Body of pancreas (tissue), 4 donors: ENCODE results near the gene BPIFB4. TPM values are rescaled to one million over a fixed set of nuclear protein-coding genes. Genes with fewer than 3 reads are reported as not detected.

Experiments
- ATAC-seq: fragments of 150-250 bp; one replicate; pipeline ENCODE4 v1.9.1; 2016
- DNase-seq, 4 donors: peaks; one replicate each; pipeline ENCODE4 v3.0.0-alpha.2; 2019
- H3K27ac ChIP-seq, 4 donors: fragments of 200-600 bp; sonication (generic); 1 replicate in 3 of 4; 2 replicates in 1 of 4; pipeline versions ENCODE4 v1.5.1 to v1.6.1; 2016 to 2019; ENCODE audit warnings: mild to moderate bottlenecking in 1 of 4, mixed read lengths in 1 of 4, moderate library complexity in 1 of 4
- H3K27me3 ChIP-seq, 2 donors: fragments of 200-600 bp; sonication (generic); one replicate each; pipeline ENCODE4 v1.6.0; 2016; ENCODE audit warnings: mild to moderate bottlenecking in 1 of 2
- H3K36me3 ChIP-seq, 2 donors: fragments of 200-600 bp; sonication (generic); replicated peaks in 1 of 2; 2 replicates each; pipeline ENCODE4 v1.5.1; 2016; ENCODE audit warnings: low read depth in 2 of 2; ENCODE audit not compliant: insufficient read depth in 1 of 2
- H3K4me1 ChIP-seq: fragments of 200-600 bp; sonication (generic); one replicate; pipeline ENCODE4 v1.6.0; 2016
- H3K4me3 ChIP-seq, 2 donors: fragments of 200-600 bp; sonication (generic); 1 replicate in 1 of 2; 2 replicates in 1 of 2; pipeline ENCODE4 v1.5.1; 2016 to 2019
- H3K9me3 ChIP-seq, 3 donors: fragments of 200-600 bp; sonication (generic); 1 replicate in 2 of 3; 2 replicates in 1 of 3; pipeline ENCODE4 v1.5.1; 2016
- POLR2A ChIP-seq, 3 donors: fragments of 450-650 bp; IDR thresholded peaks; one replicate each; pipeline ENCODE4 v1.6.1; 2016; ENCODE audit warnings: antibody characterized with exemption in 3 of 3, mild to moderate bottlenecking in 2 of 3
- WGBS, 2 donors: methylation state at CpG; one replicate each; pipeline ENCODE4 v1.1.5; 2017; 5-methylcytosine and 5-hydroxymethylcytosine counted together
- intact Hi-C: fragments of 100-400 bp; cut with DNase I; formaldehyde crosslinking; loops from one replicate; pipeline ENCODE4 v1.15.1; 2023
- total RNA-seq, 2 donors: library from RNA; depleted of rRNA; stranded (reverse); fragments of >200 nt; gene quantifications; one replicate each; pipeline ENCODE4 v1.1.0, GENCODE V29; 2016
- TF ChIP-seq, protein P1 (sequence below), 7 experiments: fragments of 450-650 bp in 4 of 7; fragments of 200-600 bp in 3 of 7; sonication (generic) in 3 of 7; IDR thresholded peaks; one replicate each; pipeline ENCODE4 v1.5.1; 2016 to 2019; ENCODE audit warnings: antibody characterized with exemption in 7 of 7

BPIFB4 gene
- total RNA-seq, result not detected

DNA sequence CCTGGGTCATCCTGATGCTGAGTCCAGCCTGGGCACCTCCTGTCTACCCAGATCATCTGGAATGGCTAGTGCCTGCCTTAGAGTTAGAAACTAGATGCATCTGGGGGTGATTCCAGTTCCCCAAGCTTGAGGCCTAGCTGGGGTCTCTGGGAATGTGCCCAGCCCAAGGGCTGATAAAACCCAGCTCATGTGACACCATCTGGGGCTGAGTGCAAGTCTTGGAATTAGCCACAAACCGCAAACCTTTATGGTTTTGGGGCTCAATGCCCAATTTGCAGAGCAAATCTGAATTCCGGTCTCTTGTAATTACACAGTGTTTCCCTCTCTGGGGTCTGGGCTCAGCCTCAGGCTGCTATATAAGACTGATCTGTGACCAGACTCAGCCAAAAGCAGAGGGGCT is at the start of gene BPIFB4:
BPIFB4 (plus strand) TSS at position 385 of the 400 bp plus-strand sequence. CDS start 1,884 bp downstream, outside the sequence.
- no peaks in the 10 kb centered on the region for H3K4me1 ChIP-seq
- H3K27me3 ChIP-seq, result no peaks in the 10 kb centered on the region
- H3K4me3 ChIP-seq, result no peak within 1 kb of the TSS
- intact Hi-C loops, result no loop called here
- H3K9me3 ChIP-seq, result no peaks in the 10 kb centered on the region
- TF ChIP-seq, protein P1, sequence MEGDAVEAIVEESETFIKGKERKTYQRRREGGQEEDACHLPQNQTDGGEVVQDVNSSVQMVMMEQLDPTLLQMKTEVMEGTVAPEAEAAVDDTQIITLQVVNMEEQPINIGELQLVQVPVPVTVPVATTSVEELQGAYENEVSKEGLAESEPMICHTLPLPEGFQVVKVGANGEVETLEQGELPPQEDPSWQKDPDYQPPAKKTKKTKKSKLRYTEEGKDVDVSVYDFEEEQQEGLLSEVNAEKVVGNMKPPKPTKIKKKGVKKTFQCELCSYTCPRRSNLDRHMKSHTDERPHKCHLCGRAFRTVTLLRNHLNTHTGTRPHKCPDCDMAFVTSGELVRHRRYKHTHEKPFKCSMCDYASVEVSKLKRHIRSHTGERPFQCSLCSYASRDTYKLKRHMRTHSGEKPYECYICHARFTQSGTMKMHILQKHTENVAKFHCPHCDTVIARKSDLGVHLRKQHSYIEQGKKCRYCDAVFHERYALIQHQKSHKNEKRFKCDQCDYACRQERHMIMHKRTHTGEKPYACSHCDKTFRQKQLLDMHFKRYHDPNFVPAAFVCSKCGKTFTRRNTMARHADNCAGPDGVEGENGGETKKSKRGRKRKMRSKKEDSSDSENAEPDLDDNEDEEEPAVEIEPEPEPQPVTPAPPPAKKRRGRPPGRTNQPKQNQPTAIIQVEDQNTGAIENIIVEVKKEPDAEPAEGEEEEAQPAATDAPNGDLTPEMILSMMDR (IDR thresholded peaks at IDR 0.05), result no peak
- no peak for TF ChIP-seq POLR2A (IDR thresholded peaks at IDR 0.05)
- H3K27ac ChIP-seq, result no peak within 1 kb of the TSS
- ATAC-seq (no peak), DNase-seq (no peak)
- WGBS, 2 donors, result 85% methylated on average over 2 of the region's 2 CpGs; no CpG with 5 or more reads in 1 of the 2 donors
- no peaks in the 10 kb centered on the region for H3K36me3 ChIP-seq

DNA sequence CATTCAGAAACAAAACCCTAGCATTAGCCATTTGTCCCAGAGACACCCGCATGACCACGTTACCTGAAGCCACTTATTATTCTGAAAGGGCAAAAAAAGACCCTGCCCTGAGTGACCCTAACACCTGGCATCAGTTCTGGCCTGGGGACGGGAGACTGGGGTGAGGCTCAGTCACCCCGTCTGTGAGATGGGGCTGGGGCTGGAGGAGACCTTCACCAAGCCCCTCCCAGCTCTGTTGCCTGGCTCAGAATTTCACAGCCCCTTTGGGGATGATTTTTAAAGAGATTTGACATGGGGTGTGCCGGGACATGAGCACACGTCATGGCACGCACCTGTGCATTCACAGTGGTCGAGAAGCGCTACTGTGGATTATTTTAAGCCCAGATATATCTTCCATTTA is 49.4 kb upstream of the BPIFB4 start:
- no peaks in the 10 kb centered on the region for H3K27me3 ChIP-seq
- H3K4me1 ChIP-seq, result no peaks in the 10 kb centered on the region
- intact Hi-C loops, result no loop called here
- DNase-seq (no peak), ATAC-seq (no peak)
- no peak overlapping the region for H3K4me3 ChIP-seq
- no peaks in the 10 kb centered on the region for H3K9me3 ChIP-seq
- WGBS, 2 donors, result 65 to 70% methylated on average over 9 of the region's 9 CpGs
- TF ChIP-seq, protein P1 (IDR thresholded peaks at IDR 0.05), result no peak
- no peak for TF ChIP-seq POLR2A (IDR thresholded peaks at IDR 0.05)
- no peak overlapping the region for H3K27ac ChIP-seq
- no peaks in the 10 kb centered on the region for H3K36me3 ChIP-seq

DNA sequence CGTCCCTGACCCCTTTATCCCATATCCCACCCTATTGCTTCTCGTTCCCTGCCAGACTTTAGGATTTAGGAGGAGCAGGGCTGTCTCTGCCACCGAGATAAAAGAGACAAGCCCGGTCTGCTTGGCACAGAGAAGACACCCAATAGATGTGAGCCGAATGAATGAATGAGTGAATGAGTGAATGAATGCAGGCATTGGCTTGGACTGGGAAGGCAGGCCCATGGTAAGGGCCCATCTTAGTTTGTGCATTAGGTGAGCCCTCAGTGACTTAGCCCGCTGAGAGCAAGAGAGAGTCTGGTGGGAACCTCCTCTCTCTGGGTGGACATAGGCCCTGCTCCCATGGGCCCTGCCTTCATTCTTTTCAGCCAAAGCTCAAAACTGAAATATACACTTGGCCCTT is 48.9 kb upstream of the BPIFB4 start:
- DNase-seq, result no peak
- no peaks in the 10 kb centered on the region for H3K36me3 ChIP-seq
- H3K27ac ChIP-seq, result no peak overlapping the region
- no peaks in the 10 kb centered on the region for H3K27me3 ChIP-seq
- H3K4me1 ChIP-seq, result no peaks in the 10 kb centered on the region
- ATAC-seq, result no peak
- TF ChIP-seq, protein P1 (IDR thresholded peaks at IDR 0.05), result no peak
- TF ChIP-seq POLR2A (IDR thresholded peaks at IDR 0.05), result no peak
- no peak overlapping the region for H3K4me3 ChIP-seq
- no peaks in the 10 kb centered on the region for H3K9me3 ChIP-seq
- intact Hi-C loops, result no loop called here
- 65 to 69% methylated on average over 6 of the region's 6 CpGs for WGBS, 2 donors

DNA sequence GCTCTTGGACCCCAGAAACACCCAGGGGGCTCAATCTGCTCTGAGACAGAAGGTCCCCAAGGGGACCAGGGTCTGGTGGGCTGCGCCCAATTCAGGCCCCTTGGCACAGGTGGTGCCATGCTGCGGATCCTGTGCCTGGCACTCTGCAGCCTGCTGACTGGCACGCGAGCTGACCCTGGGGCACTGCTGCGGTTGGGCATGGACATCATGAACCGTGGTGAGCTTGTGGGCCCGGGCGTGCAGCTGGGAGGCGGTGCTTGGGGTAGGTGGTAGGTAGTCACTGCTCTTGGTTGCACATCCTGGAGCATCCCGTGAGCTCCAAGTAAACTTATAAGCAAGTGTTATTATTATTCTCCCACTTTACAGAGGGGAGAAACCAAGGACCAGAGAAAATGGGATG is 47.9 kb upstream of the BPIFB4 start, which contains the start of gene BPIFB6:
BPIFB6 (plus strand) TSS at position 118 of the 400 bp plus-strand sequence; CDS start at position 118, 0 bp downstream.
- ATAC-seq, result no peak
- Histone ChIP-seq H3K9me3 (no peaks in the 10 kb centered on the region), H3K27me3 (no peaks in the 10 kb centered on the region), H3K4me1 (no peaks in the 10 kb centered on the region), H3K4me3 (no peak within 1 kb of the TSS), H3K36me3 (no peaks in the 10 kb centered on the region), H3K27ac (no peak within 1 kb of the TSS)
- no peak for DNase-seq
- TF ChIP-seq, protein P1 (IDR thresholded peaks at IDR 0.05), result no peak
- TF ChIP-seq POLR2A (IDR thresholded peaks at IDR 0.05), result no peak
- WGBS, 2 donors, result 67 to 77% methylated on average over 1 to 10 of the region's 10 CpGs
- intact Hi-C loops, result no loop called here

DNA sequence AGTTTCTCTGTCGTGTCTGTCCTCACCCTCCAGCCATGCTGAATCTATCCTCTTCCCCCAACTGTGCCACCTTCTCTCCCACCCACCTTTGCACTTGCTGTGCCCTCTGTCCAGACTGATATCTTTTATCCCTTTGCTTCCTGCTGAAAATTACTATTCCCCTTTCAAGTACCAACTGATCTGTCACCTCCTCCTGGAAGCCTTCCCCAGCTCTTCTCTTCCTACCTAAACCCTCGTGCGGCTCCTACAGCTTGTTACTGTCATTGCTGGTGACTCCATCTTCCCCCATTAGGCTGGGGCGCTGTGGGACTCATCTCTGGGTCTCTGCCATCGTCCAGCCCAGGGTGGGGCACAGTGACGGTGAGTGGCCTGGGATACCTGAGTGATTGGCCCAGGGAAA is 46.9 kb upstream of the BPIFB4 start:
- TF ChIP-seq, protein P1 (IDR thresholded peaks at IDR 0.05), result no peak
- TF ChIP-seq POLR2A (IDR thresholded peaks at IDR 0.05), result no peak
- no peak for ATAC-seq
- no peak overlapping the region for H3K4me3 ChIP-seq
- WGBS, 2 donors, result 59 to 63% methylated on average over 6 of the region's 6 CpGs
- no peak for DNase-seq
- H3K4me1 ChIP-seq, result no peaks in the 10 kb centered on the region
- H3K36me3 ChIP-seq, result no peaks in the 10 kb centered on the region
- H3K27ac ChIP-seq, result no peak overlapping the region
- intact Hi-C loops, result no loop called here
- no peaks in the 10 kb centered on the region for H3K27me3 ChIP-seq
- H3K9me3 ChIP-seq, result no peaks in the 10 kb centered on the region
